Gastrocnemius medialis (tissue), 4 donors: ENCODE measurements around the gene UNC5CL.
A peak's percentile ranks its signal among the peaks of the same experiment; 100 is the strongest.
"Not testable (repeated sequence)": the region's sequence is repeated elsewhere in the genome, so short reads cannot be mapped to it uniquely, and the experiment has no call there.

Experiments used
- POLR2A ChIP-seq, 2 donors: fragments of 450-650 bp; IDR thresholded peaks; one replicate each; pipeline ENCODE4 v1.6.1; 2017; ENCODE audit warnings: antibody characterized with exemption in 2 of 2, mild to moderate bottlenecking in 2 of 2, moderate library complexity in 2 of 2
- TF ChIP-seq, protein P1 (sequence below), 5 experiments: fragments of 450-650 bp in 3 of 5; fragments of 200-600 bp in 2 of 5; sonication (generic) in 2 of 5; IDR thresholded peaks in 4 of 5; conservative IDR thresholded peaks in 1 of 5; 1 replicate in 4 of 5; 2 replicates in 1 of 5; pipeline ENCODE4 v1.5.1; 2016 to 2019; ENCODE audit warnings: antibody characterized with exemption in 5 of 5, mild to moderate bottlenecking in 3 of 5, moderate library complexity in 3 of 5

DNA sequence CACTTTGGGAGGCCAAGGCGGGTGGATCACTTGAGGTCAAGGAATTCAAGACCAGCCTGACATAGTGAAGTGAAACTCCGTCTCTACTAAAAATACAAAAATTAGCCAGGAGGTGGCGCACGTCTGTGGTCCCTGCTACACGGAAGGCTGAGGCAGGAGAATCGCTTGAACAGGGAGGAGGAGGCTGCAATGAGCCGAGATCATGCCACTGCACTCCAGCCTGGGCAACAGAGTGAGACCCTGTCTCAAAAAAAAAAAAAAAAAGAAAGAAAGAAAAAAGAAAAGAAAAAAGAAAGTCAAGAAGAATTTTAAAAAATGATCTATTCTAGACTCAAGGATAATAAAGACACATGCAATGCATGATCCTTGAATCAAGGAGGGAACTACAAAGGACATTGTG, 32.8 kb downstream of the UNC5CL start:
- TF ChIP-seq, protein P1, sequence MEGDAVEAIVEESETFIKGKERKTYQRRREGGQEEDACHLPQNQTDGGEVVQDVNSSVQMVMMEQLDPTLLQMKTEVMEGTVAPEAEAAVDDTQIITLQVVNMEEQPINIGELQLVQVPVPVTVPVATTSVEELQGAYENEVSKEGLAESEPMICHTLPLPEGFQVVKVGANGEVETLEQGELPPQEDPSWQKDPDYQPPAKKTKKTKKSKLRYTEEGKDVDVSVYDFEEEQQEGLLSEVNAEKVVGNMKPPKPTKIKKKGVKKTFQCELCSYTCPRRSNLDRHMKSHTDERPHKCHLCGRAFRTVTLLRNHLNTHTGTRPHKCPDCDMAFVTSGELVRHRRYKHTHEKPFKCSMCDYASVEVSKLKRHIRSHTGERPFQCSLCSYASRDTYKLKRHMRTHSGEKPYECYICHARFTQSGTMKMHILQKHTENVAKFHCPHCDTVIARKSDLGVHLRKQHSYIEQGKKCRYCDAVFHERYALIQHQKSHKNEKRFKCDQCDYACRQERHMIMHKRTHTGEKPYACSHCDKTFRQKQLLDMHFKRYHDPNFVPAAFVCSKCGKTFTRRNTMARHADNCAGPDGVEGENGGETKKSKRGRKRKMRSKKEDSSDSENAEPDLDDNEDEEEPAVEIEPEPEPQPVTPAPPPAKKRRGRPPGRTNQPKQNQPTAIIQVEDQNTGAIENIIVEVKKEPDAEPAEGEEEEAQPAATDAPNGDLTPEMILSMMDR (IDR thresholded peaks at IDR 0.05 in 4 of 5, conservative IDR thresholded peaks at IDR 0.05 in 1 of 5): peak in 4 of 5 experiments; percentile 46 to 64 (median 62)
- not testable (repeated sequence) for TF ChIP-seq POLR2A (IDR thresholded peaks at IDR 0.05)
